Measurements from ENCODE around the gene IGLL1. TPM values are rescaled to one million over a fixed set of nuclear protein-coding genes. Genes with fewer than 3 reads are reported as not detected.

IGLL1 gene
- total RNA-seq, 1 donor from 2014 or later = not detected

GRCh38 chr22:23557036-23557435 lies 23.1 kb downstream of the IGLL1 start:
- Mint-ChIP-seq H3K4me1 (ENCODE audit: low read depth) (no peaks in the 10 kb centered on the region), H3K36me3 (ENCODE audit: low read depth) (no peaks in the 10 kb centered on the region), H3K9me3 (ENCODE audit: low read depth) (no peaks in the 10 kb centered on the region), H3K4me3 (ENCODE audit: unreplicated experiment) (no peak overlapping the region), H3K27ac (ENCODE audit: unreplicated experiment) (no peak overlapping the region), H3K27me3 (ENCODE audit: low read depth) (peaks cover 29% of the 10 kb centered on the region)
- TF ChIP-seq, protein P1, sequence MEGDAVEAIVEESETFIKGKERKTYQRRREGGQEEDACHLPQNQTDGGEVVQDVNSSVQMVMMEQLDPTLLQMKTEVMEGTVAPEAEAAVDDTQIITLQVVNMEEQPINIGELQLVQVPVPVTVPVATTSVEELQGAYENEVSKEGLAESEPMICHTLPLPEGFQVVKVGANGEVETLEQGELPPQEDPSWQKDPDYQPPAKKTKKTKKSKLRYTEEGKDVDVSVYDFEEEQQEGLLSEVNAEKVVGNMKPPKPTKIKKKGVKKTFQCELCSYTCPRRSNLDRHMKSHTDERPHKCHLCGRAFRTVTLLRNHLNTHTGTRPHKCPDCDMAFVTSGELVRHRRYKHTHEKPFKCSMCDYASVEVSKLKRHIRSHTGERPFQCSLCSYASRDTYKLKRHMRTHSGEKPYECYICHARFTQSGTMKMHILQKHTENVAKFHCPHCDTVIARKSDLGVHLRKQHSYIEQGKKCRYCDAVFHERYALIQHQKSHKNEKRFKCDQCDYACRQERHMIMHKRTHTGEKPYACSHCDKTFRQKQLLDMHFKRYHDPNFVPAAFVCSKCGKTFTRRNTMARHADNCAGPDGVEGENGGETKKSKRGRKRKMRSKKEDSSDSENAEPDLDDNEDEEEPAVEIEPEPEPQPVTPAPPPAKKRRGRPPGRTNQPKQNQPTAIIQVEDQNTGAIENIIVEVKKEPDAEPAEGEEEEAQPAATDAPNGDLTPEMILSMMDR (IDR thresholded peaks at IDR 0.05) = no peak
- no peak for DNase-seq (ENCODE audit: low spot score)

GRCh38 chr22:23556026-23556620 lies 24.0 kb downstream of the IGLL1 start:
- H3K4me3 Mint-ChIP-seq (ENCODE audit: unreplicated experiment) = no peak overlapping the region
- no peaks in the 10 kb centered on the region for H3K9me3 Mint-ChIP-seq (ENCODE audit: low read depth)
- DNase-seq (ENCODE audit: low spot score) = no peak
- H3K4me1 Mint-ChIP-seq (ENCODE audit: low read depth) = no peaks in the 10 kb centered on the region
- TF ChIP-seq, protein P1 (IDR thresholded peaks at IDR 0.05) = no peak
- peaks cover 27% of the 10 kb centered on the region for H3K27me3 Mint-ChIP-seq (ENCODE audit: low read depth)
- H3K27ac Mint-ChIP-seq (ENCODE audit: unreplicated experiment) = no peak overlapping the region
- H3K36me3 Mint-ChIP-seq (ENCODE audit: low read depth) = no peaks in the 10 kb centered on the region

GRCh38 chr22:23555118-23555517 lies 25.0 kb downstream of the IGLL1 start:
- H3K4me1 Mint-ChIP-seq (ENCODE audit: low read depth) = no peaks in the 10 kb centered on the region
- no peak overlapping the region for H3K27ac Mint-ChIP-seq (ENCODE audit: unreplicated experiment)
- H3K36me3 Mint-ChIP-seq (ENCODE audit: low read depth) = no peaks in the 10 kb centered on the region
- no peak for DNase-seq (ENCODE audit: low spot score)
- no peak overlapping the region for H3K4me3 Mint-ChIP-seq (ENCODE audit: unreplicated experiment)
- no peaks in the 10 kb centered on the region for H3K9me3 Mint-ChIP-seq (ENCODE audit: low read depth)
- TF ChIP-seq, protein P1 (IDR thresholded peaks at IDR 0.05) = no peak
- H3K27me3 Mint-ChIP-seq (ENCODE audit: low read depth) = peaks cover 27% of the 10 kb centered on the region

DNA sequence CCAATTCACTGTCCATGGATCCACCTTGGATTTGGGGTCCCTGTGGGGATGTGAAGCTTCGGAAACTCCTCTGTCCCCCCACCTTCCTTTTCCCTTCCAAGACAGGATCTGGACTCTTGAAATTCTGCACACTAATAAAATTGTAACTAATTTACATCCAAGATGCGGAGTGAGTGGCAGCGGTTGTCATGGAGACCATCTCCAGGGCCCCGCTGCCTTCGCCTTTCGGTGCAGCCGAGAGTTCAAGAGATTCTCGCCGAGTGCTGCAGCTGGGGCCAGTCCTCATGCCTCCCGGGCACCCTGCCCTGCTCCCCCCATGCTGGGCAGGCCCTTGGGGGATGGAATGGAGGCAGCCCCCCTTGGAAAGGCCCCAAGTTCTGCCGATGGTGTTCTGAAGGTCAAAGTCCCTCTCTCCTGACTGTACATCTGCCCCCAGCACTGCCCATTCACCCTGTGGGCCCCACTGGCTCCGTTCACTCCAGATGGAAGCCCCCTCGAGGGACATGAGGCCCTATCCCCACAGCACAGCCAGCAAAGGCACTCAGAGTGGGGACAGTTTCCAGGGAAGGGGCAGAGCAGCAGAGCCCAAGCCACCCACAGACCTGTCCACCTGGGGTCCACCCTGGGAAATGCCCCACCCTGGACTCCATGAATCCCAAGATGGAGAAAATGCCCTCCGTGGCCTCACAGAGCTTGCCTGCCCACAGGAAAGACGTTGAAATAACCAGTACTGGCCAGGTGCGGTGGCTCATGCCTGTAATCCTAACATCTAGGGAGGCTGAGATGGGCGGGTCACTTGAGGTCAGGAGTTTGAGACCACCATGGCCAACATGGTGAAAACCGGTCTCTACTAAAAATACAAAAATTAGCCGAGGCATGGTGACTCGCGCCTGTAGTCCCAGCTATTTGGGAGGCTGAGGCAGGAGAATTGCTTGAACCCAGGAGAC lies 25.9 kb downstream of the IGLL1 start:
- Mint-ChIP-seq H3K4me1 (ENCODE audit: low read depth) (no peaks in the 10 kb centered on the region), H3K27ac (ENCODE audit: unreplicated experiment) (no peak overlapping the region), H3K27me3 (ENCODE audit: low read depth) (peaks cover 21% of the 10 kb centered on the region), H3K4me3 (ENCODE audit: unreplicated experiment) (no peak overlapping the region), H3K36me3 (ENCODE audit: low read depth) (no peaks in the 10 kb centered on the region), H3K9me3 (ENCODE audit: low read depth) (no peaks in the 10 kb centered on the region)
- no peak for DNase-seq (ENCODE audit: low spot score)
- TF ChIP-seq, protein P1 (IDR thresholded peaks at IDR 0.05) = no peak

DNA sequence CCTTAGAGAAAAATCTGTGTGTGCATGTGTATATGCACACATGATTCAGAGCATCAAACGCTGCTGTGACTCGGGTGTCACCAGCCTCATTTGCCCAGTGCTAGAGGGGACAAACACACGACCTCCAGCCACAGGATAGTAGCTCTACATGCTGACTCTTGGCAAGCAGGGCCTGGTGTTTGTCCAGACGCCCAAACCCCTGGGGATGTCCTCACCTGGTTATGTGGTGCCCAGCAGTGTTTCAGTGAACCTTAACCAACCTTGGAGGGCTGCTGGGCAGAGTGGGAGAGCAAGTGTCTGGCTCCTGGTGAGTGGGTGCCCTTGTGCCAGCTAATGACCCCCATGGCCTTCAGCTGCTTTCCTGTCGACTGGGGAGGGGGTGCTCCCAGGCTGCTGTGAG lies 26.7 kb downstream of the IGLL1 start:
- Mint-ChIP-seq H3K27me3 (ENCODE audit: low read depth) (peaks cover 14% of the 10 kb centered on the region), H3K4me1 (ENCODE audit: low read depth) (no peaks in the 10 kb centered on the region), H3K4me3 (ENCODE audit: unreplicated experiment) (no peak overlapping the region), H3K36me3 (ENCODE audit: low read depth) (no peaks in the 10 kb centered on the region), H3K27ac (ENCODE audit: unreplicated experiment) (no peak overlapping the region), H3K9me3 (ENCODE audit: low read depth) (no peaks in the 10 kb centered on the region)
- no peak for DNase-seq (ENCODE audit: low spot score)
- TF ChIP-seq, protein P1 (IDR thresholded peaks at IDR 0.05) = no peak

All from chondrocyte (in vitro differentiated cells).